HFFc6 (cell line): ENCODE measurements around the gene SLITRK4. TPM values are rescaled to one million over a fixed set of nuclear protein-coding genes. Genes with fewer than 3 reads are reported as not detected.

Source experiments
- DNase-seq: peaks from one replicate; pipeline ENCODE4 v3.0.0-alpha.2; 2018
- H3K27ac Mint-ChIP-seq: 2 replicates; pipeline ENCODE4 v1.8.0; 2020; ENCODE audit warnings: mild to moderate bottlenecking, mixed read lengths
- H3K27me3 Mint-ChIP-seq: 2 replicates; pipeline ENCODE4 v1.8.0; 2021; ENCODE audit warnings: mild to moderate bottlenecking, moderate library complexity, mixed read lengths; ENCODE audit not compliant: insufficient read depth
- H3K36me3 Mint-ChIP-seq: 2 replicates; pipeline ENCODE4 v1.8.0; 2021; ENCODE audit warnings: low read depth, mixed read lengths
- H3K4me1 Mint-ChIP-seq: 2 replicates; pipeline ENCODE4 v1.8.0; 2020; ENCODE audit warnings: low read depth, mixed read lengths
- H3K4me3 Mint-ChIP-seq: 2 replicates; pipeline ENCODE4 v1.8.0; 2020; ENCODE audit warnings: mild to moderate bottlenecking, moderate library complexity, mixed read lengths
- H3K9me3 Mint-ChIP-seq: 2 replicates; pipeline ENCODE4 v1.8.0; 2020; ENCODE audit warnings: mild to moderate bottlenecking, mixed read lengths
- total RNA-seq, 6 experiments: library from RNA; stranded (reverse); fragmentation: NEBNext Ultra II Directional; extraction: Animal tissue kit (Norgen Biotek cat#: 25700); gene quantifications; 2 replicates in 1 of 6; 3 replicates in 5 of 6; pipeline ENCODE4 v1.2.3, GENCODE V29; 2021
- TF ChIP-seq, protein P1 (sequence below): fragments of 200-600 bp; sonication (generic); IDR thresholded peaks from 2 replicates; pipeline ENCODE4 v1.5.0; 2021; ENCODE audit warnings: antibody characterized with exemption, mild to moderate bottlenecking

Gene SLITRK4
- total RNA-seq, 6 experiments from 2014 or later = not detected

DNA sequence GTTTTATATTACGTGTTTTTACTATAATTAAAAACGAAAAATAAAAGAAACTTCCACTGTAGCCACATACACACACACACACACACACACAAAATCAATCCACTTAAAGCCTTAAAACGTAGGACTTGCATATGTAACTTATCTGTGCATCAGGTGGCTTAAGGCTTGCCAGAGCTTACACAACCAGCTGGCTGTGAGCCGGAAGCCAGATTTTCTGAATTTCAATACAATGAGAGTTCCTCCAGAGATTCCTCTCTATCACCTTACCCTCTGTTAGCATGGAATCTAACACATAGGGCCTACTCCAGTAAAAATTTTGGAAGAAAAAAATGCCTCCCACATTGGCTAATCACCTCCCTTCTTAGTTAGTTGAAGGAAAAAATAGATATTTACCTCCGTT, 27.9 kb upstream of the SLITRK4 start:
- Mint-ChIP-seq H3K27ac (no peak overlapping the region), H3K9me3 (no peaks in the 10 kb centered on the region), H3K27me3 (no peaks in the 10 kb centered on the region), H3K36me3 (no peaks in the 10 kb centered on the region), H3K4me3 (no peak overlapping the region), H3K4me1 (no peaks in the 10 kb centered on the region)
- TF ChIP-seq, protein P1, sequence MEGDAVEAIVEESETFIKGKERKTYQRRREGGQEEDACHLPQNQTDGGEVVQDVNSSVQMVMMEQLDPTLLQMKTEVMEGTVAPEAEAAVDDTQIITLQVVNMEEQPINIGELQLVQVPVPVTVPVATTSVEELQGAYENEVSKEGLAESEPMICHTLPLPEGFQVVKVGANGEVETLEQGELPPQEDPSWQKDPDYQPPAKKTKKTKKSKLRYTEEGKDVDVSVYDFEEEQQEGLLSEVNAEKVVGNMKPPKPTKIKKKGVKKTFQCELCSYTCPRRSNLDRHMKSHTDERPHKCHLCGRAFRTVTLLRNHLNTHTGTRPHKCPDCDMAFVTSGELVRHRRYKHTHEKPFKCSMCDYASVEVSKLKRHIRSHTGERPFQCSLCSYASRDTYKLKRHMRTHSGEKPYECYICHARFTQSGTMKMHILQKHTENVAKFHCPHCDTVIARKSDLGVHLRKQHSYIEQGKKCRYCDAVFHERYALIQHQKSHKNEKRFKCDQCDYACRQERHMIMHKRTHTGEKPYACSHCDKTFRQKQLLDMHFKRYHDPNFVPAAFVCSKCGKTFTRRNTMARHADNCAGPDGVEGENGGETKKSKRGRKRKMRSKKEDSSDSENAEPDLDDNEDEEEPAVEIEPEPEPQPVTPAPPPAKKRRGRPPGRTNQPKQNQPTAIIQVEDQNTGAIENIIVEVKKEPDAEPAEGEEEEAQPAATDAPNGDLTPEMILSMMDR = no peak
- no peak for DNase-seq

DNA sequence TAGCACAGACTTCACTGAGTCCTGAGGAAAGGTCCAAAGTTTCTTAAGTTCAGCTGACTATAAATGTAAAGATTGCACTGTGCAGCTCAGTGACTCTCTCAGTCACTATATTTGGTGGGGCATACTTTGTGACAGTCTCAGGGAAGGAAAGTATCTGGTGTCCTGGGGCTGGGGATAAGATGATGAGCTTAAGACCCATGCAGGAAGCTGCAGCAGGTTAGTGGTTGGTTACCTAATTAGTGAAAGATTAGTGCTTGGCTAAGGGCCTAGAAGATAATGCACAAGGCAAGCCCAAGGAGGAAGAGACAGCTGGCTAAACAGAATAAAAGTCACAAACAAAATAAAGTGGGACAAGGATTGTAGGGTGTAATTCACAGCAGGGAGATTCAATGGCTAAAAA, 25.4 kb upstream of the SLITRK4 start:
- H3K4me3 Mint-ChIP-seq = no peak overlapping the region
- H3K36me3 Mint-ChIP-seq = no peaks in the 10 kb centered on the region
- no peaks in the 10 kb centered on the region for H3K9me3 Mint-ChIP-seq
- TF ChIP-seq, protein P1 = no peak
- no peaks in the 10 kb centered on the region for H3K4me1 Mint-ChIP-seq
- H3K27me3 Mint-ChIP-seq = no peaks in the 10 kb centered on the region
- no peak overlapping the region for H3K27ac Mint-ChIP-seq
- no peak for DNase-seq

GRCh38 chrX:143648705-143649104, 12.8 kb upstream of the SLITRK4 start:
- DNase-seq = no peak
- no peaks in the 10 kb centered on the region for H3K27me3 Mint-ChIP-seq
- H3K36me3 Mint-ChIP-seq = no peaks in the 10 kb centered on the region
- TF ChIP-seq, protein P1 = no peak
- H3K4me1 Mint-ChIP-seq = no peaks in the 10 kb centered on the region
- H3K4me3 Mint-ChIP-seq = no peak overlapping the region
- H3K27ac Mint-ChIP-seq = no peak overlapping the region
- H3K9me3 Mint-ChIP-seq = no peaks in the 10 kb centered on the region

- no peaks in the 10 kb centered on the region for H3K4me1 Mint-ChIP-seq
- H3K4me3 Mint-ChIP-seq = no peak overlapping the region
- no peaks in the 10 kb centered on the region for H3K36me3 Mint-ChIP-seq
- no peak overlapping the region for H3K27ac Mint-ChIP-seq
- H3K9me3 Mint-ChIP-seq = no peaks in the 10 kb centered on the region
- TF ChIP-seq, protein P1 = no peak
- H3K27me3 Mint-ChIP-seq = no peaks in the 10 kb centered on the region
- DNase-seq = no peak
Observed at GRCh38 chrX:143642426-143642825, 6.5 kb upstream of the SLITRK4 start.

DNA sequence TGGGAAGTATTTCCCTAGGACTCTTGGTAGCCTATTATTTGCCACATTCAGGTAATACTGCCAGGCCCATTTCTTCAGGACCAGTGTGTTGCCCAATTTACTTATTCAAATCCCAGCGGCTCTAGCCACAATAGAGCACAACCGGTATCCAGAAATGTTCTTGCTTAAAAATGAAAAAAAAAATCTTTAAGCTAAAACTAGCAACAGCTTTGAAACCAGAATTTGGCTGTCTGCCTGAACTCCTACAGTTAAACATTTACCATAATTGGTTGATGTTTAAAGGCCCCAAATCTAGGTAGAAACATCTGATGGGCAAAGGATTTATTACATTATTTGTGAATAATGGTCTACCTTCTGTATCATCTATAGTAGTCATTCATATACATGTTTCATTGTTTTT, 930 bp upstream of the SLITRK4 start:
- H3K27ac Mint-ChIP-seq = no peak overlapping the region
- no peaks in the 10 kb centered on the region; the same call in 1 of the 2 replicates for H3K27me3 Mint-ChIP-seq
- H3K4me1 Mint-ChIP-seq = no peaks in the 10 kb centered on the region
- DNase-seq = no peak
- TF ChIP-seq, protein P1 = no peak
- H3K9me3 Mint-ChIP-seq = peaks cover 8% of the 10 kb centered on the region
- no peaks in the 10 kb centered on the region; the same call in 1 of the 2 replicates for H3K36me3 Mint-ChIP-seq
- H3K4me3 Mint-ChIP-seq = no peak overlapping the region
